ENCODE data around the gene MAP1LC3C.

DNA sequence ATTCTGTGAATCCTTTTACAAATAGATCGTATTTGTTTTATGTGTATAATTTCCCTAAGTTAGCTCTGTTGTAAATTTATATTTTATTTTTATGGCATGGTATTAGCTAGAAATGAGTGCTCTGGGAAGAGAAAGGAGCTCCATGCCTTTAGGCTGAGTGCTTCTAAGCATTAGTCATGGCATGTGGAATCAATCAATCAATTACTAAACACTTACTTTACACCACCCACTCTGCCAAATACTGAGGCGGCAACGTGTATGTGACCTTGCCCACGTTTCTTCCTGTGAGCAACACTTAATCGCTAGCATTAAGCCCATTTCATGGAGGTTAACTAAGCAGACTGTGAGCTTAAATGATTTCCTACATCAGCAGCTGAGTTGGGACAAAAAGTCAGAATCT is 48.5 kb downstream of the MAP1LC3C start:
- TF ChIP-seq, protein P1, sequence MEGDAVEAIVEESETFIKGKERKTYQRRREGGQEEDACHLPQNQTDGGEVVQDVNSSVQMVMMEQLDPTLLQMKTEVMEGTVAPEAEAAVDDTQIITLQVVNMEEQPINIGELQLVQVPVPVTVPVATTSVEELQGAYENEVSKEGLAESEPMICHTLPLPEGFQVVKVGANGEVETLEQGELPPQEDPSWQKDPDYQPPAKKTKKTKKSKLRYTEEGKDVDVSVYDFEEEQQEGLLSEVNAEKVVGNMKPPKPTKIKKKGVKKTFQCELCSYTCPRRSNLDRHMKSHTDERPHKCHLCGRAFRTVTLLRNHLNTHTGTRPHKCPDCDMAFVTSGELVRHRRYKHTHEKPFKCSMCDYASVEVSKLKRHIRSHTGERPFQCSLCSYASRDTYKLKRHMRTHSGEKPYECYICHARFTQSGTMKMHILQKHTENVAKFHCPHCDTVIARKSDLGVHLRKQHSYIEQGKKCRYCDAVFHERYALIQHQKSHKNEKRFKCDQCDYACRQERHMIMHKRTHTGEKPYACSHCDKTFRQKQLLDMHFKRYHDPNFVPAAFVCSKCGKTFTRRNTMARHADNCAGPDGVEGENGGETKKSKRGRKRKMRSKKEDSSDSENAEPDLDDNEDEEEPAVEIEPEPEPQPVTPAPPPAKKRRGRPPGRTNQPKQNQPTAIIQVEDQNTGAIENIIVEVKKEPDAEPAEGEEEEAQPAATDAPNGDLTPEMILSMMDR (IDR thresholded peaks at IDR 0.05): no peak
- no peak for TF ChIP-seq POLR2A (IDR thresholded peaks at IDR 0.05; ENCODE audit: low read depth)
